Activated CD4-positive, alpha-beta T cell treated with anti-CD3 and anti-CD28 coated beads, Interleukin-2, amount 10 ng/mL, durations not matched to agents 7 days and 5 days (primary cell): ENCODE measurements around the gene LSM14B. TPM values are rescaled to one million over a fixed set of nuclear protein-coding genes. Genes with fewer than 3 reads are reported as not detected.

Experiments
- CTCF ChIA-PET: fragments of 350-600 bp; sonication (Branson Sonifier 250); formaldehyde crosslinking; loops from one replicate; lab custom pipeline; 2021; ENCODE audit warnings: antibody characterized with exemption; lab: Charles Lee
- POLR2A ChIA-PET: fragments of 350-600 bp; sonication (Branson Sonifier 250); formaldehyde crosslinking; loops from one replicate; lab custom pipeline; 2021; ENCODE audit warnings: antibody characterized with exemption; lab: Charles Lee
- DNase-seq: peaks from one replicate; pipeline ENCODE4 v3.0.0-alpha.2; 2020
- H3K27ac Mint-ChIP-seq: one replicate; pipeline ENCODE4 v1.8.0; 2021; ENCODE audit warnings: mild to moderate bottlenecking, moderate library complexity, mixed read lengths
- H3K27me3 Mint-ChIP-seq: one replicate; pipeline ENCODE4 v1.8.0; 2021; ENCODE audit warnings: mixed read lengths
- H3K36me3 Mint-ChIP-seq: one replicate; pipeline ENCODE4 v1.8.0; 2021; ENCODE audit warnings: low read depth, mixed read lengths
- H3K4me1 Mint-ChIP-seq: one replicate; pipeline ENCODE4 v1.8.0; 2021; ENCODE audit warnings: mixed read lengths
- H3K4me3 Mint-ChIP-seq: one replicate; pipeline ENCODE4 v1.8.0; 2021; ENCODE audit warnings: mild to moderate bottlenecking, moderate library complexity, mixed read lengths
- H3K9me3 Mint-ChIP-seq: one replicate; pipeline ENCODE4 v1.8.0; 2021; ENCODE audit warnings: mixed read lengths
- total RNA-seq, 2 experiments: library from RNA; stranded (reverse); gene quantifications; one replicate each; pipeline ENCODE4 v1.2.3, GENCODE V29; 2021

The LSM14B gene
- total RNA-seq, 2 experiments from 2014 or later: 42.6 to 47.1 TPM

- Mint-ChIP-seq H3K4me1 (peaks cover 2% of the 10 kb centered on the region), H3K36me3 (peaks cover 5% of the 10 kb centered on the region), H3K4me3 (no peak overlapping the region), H3K27ac (no peak overlapping the region), H3K27me3 (no peaks in the 10 kb centered on the region), H3K9me3 (no peaks in the 10 kb centered on the region)
- ChIA-PET POLR2A (no interaction called here), CTCF (interaction anchor here (1.4 kb wide), 1 partner anchor 9 kb away, joined by 5 read pairs; no protein-coding TSS in a partner anchor)
- DNase-seq: no peak
These were observed 42.8 kb downstream of the LSM14B start for GRCh38 chr20:62164879-62165761.

- no peak for DNase-seq
- H3K9me3 Mint-ChIP-seq: no peaks in the 10 kb centered on the region
- H3K4me1 Mint-ChIP-seq: no peaks in the 10 kb centered on the region
- ChIA-PET POLR2A (no interaction called here), CTCF (interaction anchor here (1.4 kb wide), 1 partner anchor 9 kb away, joined by 5 read pairs; no protein-coding TSS in a partner anchor)
- H3K4me3 Mint-ChIP-seq: no peak overlapping the region
- no peaks in the 10 kb centered on the region for H3K27me3 Mint-ChIP-seq
- H3K27ac Mint-ChIP-seq: no peak overlapping the region
- H3K36me3 Mint-ChIP-seq: peaks cover 5% of the 10 kb centered on the region
These were observed 43.6 kb downstream of the LSM14B start for GRCh38 chr20:62165762-62166399.

- Mint-ChIP-seq H3K27me3 (no peaks in the 10 kb centered on the region), H3K4me1 (no peaks in the 10 kb centered on the region), H3K36me3 (peaks cover 5% of the 10 kb centered on the region), H3K9me3 (no peaks in the 10 kb centered on the region), H3K27ac (no peak overlapping the region), H3K4me3 (no peak overlapping the region)
- POLR2A ChIA-PET: no interaction called here
- no peak for DNase-seq
- CTCF ChIA-PET: interaction anchor here (0.9 to 1.5 kb wide), 3 partner anchors 9 to 21 kb away, joined by 3 to 8 read pairs (median 3); no protein-coding TSS in a partner anchor
These were observed 45.2 kb downstream of the LSM14B start for GRCh38 chr20:62167474-62167873.

- peaks cover 5% of the 10 kb centered on the region for H3K36me3 Mint-ChIP-seq
- CTCF ChIA-PET: interaction anchor here (1.0 to 1.5 kb wide), 2 partner anchors 10 to 21 kb away, joined by 3 read pairs; no protein-coding TSS in a partner anchor
- no peaks in the 10 kb centered on the region for H3K27me3 Mint-ChIP-seq
- no peak for DNase-seq
- H3K4me3 Mint-ChIP-seq: no peak overlapping the region
- POLR2A ChIA-PET: no interaction called here
- no peaks in the 10 kb centered on the region for H3K9me3 Mint-ChIP-seq
- no peaks in the 10 kb centered on the region for H3K4me1 Mint-ChIP-seq
- no peak overlapping the region for H3K27ac Mint-ChIP-seq
These were observed 45.8 kb downstream of the LSM14B start for GRCh38 chr20:62168061-62168460.

- CTCF ChIA-PET: no interaction called here
- POLR2A ChIA-PET: no interaction called here
- no peak for DNase-seq
- no peaks in the 10 kb centered on the region for H3K27me3 Mint-ChIP-seq
- peaks cover 5% of the 10 kb centered on the region for H3K36me3 Mint-ChIP-seq
- H3K4me1 Mint-ChIP-seq: no peaks in the 10 kb centered on the region
- no peaks in the 10 kb centered on the region for H3K9me3 Mint-ChIP-seq
- no peak overlapping the region for H3K27ac Mint-ChIP-seq
- H3K4me3 Mint-ChIP-seq: no peak overlapping the region
These were observed 46.7 kb downstream of the LSM14B start for GRCh38 chr20:62168890-62169435.

- H3K36me3 Mint-ChIP-seq: peaks cover 10% of the 10 kb centered on the region
- H3K4me3 Mint-ChIP-seq: no peak overlapping the region
- H3K9me3 Mint-ChIP-seq: no peaks in the 10 kb centered on the region
- H3K27ac Mint-ChIP-seq: no peak overlapping the region
- H3K27me3 Mint-ChIP-seq: no peaks in the 10 kb centered on the region
- CTCF ChIA-PET: no interaction called here
- POLR2A ChIA-PET: interaction anchor here (0.6 kb wide), 1 partner anchor 1563 kb away, joined by 3 read pairs; no protein-coding TSS in a partner anchor
- no peaks in the 10 kb centered on the region for H3K4me1 Mint-ChIP-seq
- DNase-seq: no peak
These were observed 48.3 kb downstream of the LSM14B start for GRCh38 chr20:62170536-62170935.

GRCh38 chr20:62171245-62171644 is 49.0 kb downstream of the LSM14B start:
- no peak for DNase-seq
- ChIA-PET POLR2A (no interaction called here), CTCF (interaction anchor here (1.1 kb wide), 1 partner anchor 136 kb away, joined by 4 read pairs; no protein-coding TSS in a partner anchor)
- Mint-ChIP-seq H3K27ac (no peak overlapping the region), H3K4me1 (no peaks in the 10 kb centered on the region), H3K9me3 (no peaks in the 10 kb centered on the region), H3K4me3 (no peak overlapping the region), H3K27me3 (no peaks in the 10 kb centered on the region), H3K36me3 (peaks cover 10% of the 10 kb centered on the region)

GRCh38 chr20:62172666-62173065 is 50.4 kb downstream of the LSM14B start:
- Mint-ChIP-seq H3K9me3 (no peaks in the 10 kb centered on the region), H3K4me3 (no peak overlapping the region), H3K27me3 (no peaks in the 10 kb centered on the region), H3K4me1 (no peaks in the 10 kb centered on the region), H3K36me3 (peaks cover 10% of the 10 kb centered on the region), H3K27ac (no peak overlapping the region)
- POLR2A ChIA-PET: no interaction called here
- CTCF ChIA-PET: interaction anchor here (0.6 to 0.9 kb wide), 3 partner anchors 16 to 456 kb away, joined by 3 read pairs; no protein-coding TSS in a partner anchor
- no peak for DNase-seq

GRCh38 chr20:62174021-62174804 is 51.9 kb downstream of the LSM14B start:
- no peak overlapping the region for H3K27ac Mint-ChIP-seq
- POLR2A ChIA-PET: no interaction called here
- no peaks in the 10 kb centered on the region for H3K4me1 Mint-ChIP-seq
- no peaks in the 10 kb centered on the region for H3K9me3 Mint-ChIP-seq
- CTCF ChIA-PET: interaction anchor here (1.4 kb wide), 1 partner anchor 9 kb away, joined by 5 read pairs; no protein-coding TSS in a partner anchor
- no peak for DNase-seq
- no peaks in the 10 kb centered on the region for H3K27me3 Mint-ChIP-seq
- H3K36me3 Mint-ChIP-seq: peaks cover 13% of the 10 kb centered on the region
- H3K4me3 Mint-ChIP-seq: no peak overlapping the region

GRCh38 chr20:62174870-62175624 is 52.8 kb downstream of the LSM14B start:
- Mint-ChIP-seq H3K4me1 (no peaks in the 10 kb centered on the region), H3K27me3 (no peaks in the 10 kb centered on the region), H3K4me3 (no peak overlapping the region), H3K36me3 (peaks cover 13% of the 10 kb centered on the region), H3K27ac (peak overlapping the region; percentile 68), H3K9me3 (no peaks in the 10 kb centered on the region)
- CTCF ChIA-PET: interaction anchor here (1.4 kb wide), 1 partner anchor 10 kb away, joined by 5 read pairs; no protein-coding TSS in a partner anchor
- POLR2A ChIA-PET: no interaction called here
- no peak for DNase-seq

GRCh38 chr20:62175711-62176110 is 53.4 kb downstream of the LSM14B start:
- Mint-ChIP-seq H3K27ac (no peak overlapping the region), H3K36me3 (peaks cover 13% of the 10 kb centered on the region), H3K4me3 (no peak overlapping the region), H3K27me3 (no peaks in the 10 kb centered on the region), H3K9me3 (no peaks in the 10 kb centered on the region), H3K4me1 (no peaks in the 10 kb centered on the region)
- ChIA-PET POLR2A (no interaction called here), CTCF (no interaction called here)
- no peak for DNase-seq
